Breast epithelium (tissue), 3 donors: Measurements from ENCODE around the gene TANGO2.

Experiments used
- POLR2A ChIP-seq: fragments of 450-650 bp; IDR thresholded peaks from one replicate; pipeline ENCODE4 v1.6.1; 2016; ENCODE audit warnings: antibody characterized with exemption, mild to moderate bottlenecking, moderate library complexity
- POLR2AphosphoS5 ChIP-seq, 3 donors: sonication (generic); formaldehyde crosslinking; IDR thresholded peaks; one replicate each; pipeline ENCODE4 v1.6.1; 2017; ENCODE audit warnings: antibody characterized with exemption in 3 of 3

GRCh38 chr22:19986011-19986409, 34.9 kb upstream of the TANGO2 start:
- TF ChIP-seq POLR2A (no peak), POLR2AphosphoS5 (IDR thresholded peaks at IDR 0.05) (no peak)
